ENCODE data around the gene GALNT17.

DNA sequence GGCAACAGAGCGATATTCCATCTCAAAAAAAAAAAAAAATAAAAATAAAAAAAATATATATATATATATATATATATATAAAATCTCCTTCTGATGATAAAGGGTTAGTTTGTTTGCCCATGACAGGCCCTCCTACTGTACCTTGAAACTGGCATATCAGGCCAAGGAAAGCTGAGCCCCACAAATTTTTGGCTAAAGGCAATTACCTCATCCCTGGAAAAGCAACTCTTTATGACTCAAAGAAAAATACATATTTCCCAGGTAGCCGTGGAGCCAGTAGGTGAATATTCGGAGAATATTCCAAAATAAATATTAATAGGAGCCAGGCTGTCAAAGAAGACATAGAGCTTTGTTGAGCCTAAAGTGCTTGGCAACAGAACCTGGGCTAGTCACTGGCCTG lies 245.1 kb downstream of the GALNT17 start:
- TF ChIP-seq POLR2A (IDR thresholded peaks at IDR 0.05), result no peak
- TF ChIP-seq, protein P1, sequence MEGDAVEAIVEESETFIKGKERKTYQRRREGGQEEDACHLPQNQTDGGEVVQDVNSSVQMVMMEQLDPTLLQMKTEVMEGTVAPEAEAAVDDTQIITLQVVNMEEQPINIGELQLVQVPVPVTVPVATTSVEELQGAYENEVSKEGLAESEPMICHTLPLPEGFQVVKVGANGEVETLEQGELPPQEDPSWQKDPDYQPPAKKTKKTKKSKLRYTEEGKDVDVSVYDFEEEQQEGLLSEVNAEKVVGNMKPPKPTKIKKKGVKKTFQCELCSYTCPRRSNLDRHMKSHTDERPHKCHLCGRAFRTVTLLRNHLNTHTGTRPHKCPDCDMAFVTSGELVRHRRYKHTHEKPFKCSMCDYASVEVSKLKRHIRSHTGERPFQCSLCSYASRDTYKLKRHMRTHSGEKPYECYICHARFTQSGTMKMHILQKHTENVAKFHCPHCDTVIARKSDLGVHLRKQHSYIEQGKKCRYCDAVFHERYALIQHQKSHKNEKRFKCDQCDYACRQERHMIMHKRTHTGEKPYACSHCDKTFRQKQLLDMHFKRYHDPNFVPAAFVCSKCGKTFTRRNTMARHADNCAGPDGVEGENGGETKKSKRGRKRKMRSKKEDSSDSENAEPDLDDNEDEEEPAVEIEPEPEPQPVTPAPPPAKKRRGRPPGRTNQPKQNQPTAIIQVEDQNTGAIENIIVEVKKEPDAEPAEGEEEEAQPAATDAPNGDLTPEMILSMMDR (IDR thresholded peaks at IDR 0.05), result no peak

Measured in uterus (tissue), 2 donors.